HG02970 (cell line): ENCODE measurements around the gene C17orf107.

Source experiments
- ATAC-seq: cut with Tn5 transposase; IDR thresholded peaks from one replicate; pipeline ENCODE4 v1.9.1; 2021; ENCODE audit warnings: mild to moderate bottlenecking, moderate library complexity, moderate number of reproducible peaks; ENCODE audit not compliant: unreplicated experiment, low FRiP score

C17orf107 gene

GRCh38 chr17:4947010-4947410 lies 47.7 kb downstream of the C17orf107 start:
- ATAC-seq: no peak

DNA sequence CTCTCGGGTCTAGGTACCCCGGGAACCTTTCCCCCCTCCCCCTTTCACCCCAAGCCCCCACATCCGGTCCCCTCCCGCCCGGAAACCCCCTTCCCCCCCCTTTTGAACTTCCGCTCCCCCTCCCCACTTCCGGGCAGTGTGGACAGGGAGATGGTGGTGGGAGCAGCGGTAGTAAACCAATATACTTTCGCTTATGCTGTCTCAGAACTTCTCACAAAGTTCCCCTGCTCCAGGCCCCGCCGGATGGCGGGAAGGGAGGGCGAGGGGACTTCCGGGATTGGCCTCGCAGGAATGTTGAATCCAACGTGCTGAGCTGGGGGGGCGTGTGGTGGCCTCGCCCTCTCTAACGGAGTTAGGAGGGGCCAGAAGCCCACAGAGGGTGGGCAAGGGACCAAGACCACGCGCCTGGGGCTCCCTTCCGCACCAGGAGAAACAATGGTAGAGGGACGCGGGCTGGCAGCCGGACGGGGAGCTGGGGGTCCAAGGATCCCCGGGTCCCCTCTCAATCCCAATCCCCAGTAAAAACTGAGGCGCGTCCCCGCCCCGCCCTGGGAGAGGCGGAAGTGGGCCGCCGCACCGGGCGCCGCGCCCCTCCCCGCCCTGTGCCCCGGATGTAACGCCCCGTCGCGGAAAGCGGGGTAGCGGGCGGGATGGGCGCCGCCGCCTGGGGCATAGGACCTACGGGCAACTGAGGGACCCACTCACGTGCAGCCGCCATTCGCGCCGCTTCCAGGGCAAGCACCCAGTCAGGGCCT lies 48.3 kb downstream of the C17orf107 start:
- ATAC-seq: peak; percentile 8

DNA sequence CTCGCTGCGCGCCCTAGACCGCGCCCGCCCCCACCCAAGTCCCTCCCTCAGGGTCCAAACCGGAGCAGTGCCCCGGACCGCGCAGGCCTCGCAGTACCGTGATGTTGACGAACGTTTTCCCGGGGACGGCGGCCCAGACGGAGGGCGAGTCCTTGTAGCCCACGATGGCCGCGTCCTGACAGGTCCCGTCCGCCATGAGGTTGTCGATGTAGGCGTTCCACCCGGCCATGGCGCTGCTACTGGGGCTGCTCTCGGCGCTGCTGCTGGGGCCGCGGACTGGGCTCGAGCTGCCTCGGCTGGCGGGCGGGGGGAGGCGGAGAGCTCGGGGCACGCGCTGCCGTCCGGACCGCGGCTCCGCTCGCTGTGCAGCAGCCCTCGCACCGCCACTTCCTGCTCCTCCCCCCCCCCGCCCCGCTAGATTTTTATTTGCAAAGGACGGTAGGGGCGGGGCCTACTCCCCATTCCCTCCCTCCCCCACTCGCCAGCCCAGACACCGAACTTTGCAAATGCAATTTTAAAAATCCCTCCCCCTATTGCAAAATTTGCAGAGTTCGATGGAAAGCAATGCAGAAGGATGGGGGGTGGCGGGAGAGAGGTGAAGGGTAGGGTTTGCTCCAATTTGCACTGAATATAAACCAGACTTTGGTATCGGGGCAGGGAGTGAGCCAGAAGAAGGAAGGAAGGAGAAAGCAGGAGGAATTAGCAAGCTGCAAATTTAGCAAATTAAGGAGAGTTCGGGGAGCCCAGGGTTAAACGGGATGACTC lies 49.0 kb downstream of the C17orf107 start, which contains the start of gene PFN1:
PFN1 (minus strand) TSS at position 365 of the 765 bp plus-strand sequence; CDS start at position 229, 136 bp downstream.
- peak; percentile 25 for ATAC-seq

- ATAC-seq: peak; percentile 33
Measured at GRCh38 chr17:4948931-4949320, 49.6 kb downstream of the C17orf107 start.

GRCh38 chr17:4949321-4950074 lies 50.2 kb downstream of the C17orf107 start:
- peak; percentile 31 for ATAC-seq

DNA sequence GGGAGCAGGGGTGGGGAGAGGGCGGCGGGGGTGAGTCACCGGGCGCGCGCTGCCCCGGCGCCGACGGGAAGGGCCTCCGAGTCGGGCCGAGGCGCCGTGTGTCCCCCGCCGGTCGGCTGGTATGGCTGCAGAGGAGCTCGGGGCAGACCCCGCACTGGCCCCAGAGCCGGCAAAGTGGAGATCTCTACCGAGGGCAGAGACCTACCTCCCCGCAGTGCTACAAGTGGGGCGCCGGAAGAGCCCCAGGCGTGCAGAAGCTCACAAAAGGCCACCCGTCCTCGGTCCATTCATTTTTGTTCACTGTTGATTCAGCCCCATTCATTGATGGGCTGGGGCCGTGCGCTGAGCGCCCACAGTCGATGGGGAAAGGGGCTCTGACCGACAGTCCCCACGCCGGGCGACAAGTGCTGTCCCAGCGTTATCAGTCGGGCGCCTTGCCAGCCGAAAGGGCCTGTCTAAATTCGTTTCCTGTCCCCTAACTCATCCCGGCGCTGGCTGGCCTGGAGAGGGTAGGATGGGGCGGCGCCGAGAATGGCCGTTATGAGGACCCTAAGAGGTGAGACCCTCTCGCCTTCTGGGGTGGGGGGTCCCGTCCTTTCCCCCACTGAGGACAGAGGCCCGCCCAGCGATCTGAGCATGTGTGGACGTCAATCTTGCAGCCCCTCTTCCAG lies 50.9 kb downstream of the C17orf107 start:
- ATAC-seq: peak; percentile 5

GRCh38 chr17:4950746-4951204 lies 51.4 kb downstream of the C17orf107 start, which contains the start of gene ENO3:
TSS of gene ENO3 (plus strand) at chr17:4951119. CDS start at chr17:4951830, 711 bp downstream.
- no peak for ATAC-seq

DNA sequence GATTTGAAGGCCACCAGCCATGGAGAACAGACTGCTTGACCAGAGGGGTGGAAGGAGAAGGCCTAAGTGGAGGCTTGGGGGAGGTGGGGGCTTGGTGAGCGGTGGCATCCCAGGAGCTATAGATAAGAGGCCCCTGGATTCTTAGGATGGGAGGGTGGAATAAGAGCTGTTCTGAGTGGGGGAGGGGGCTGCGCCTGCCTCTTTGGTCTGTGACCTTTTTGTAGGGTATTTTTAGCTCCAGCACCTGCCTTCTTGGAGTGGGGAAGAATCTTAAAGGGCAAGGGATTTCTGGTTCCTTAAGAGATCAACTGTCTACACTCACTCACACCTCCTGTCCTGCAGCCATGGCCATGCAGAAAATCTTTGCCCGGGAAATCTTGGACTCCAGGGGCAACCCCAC lies 52.1 kb downstream of the C17orf107 start:
- ATAC-seq: no peak
